SK-N-SH (cell line): ENCODE results near the gene NRDE2. TPM values are rescaled to one million over a fixed set of nuclear protein-coding genes. Genes with fewer than 3 reads are reported as not detected.

Experiments
- CTCF ChIA-PET: fragments of 300-600, 350-600 bp; formaldehyde crosslinking; extraction: SDS; loops from one replicate; lab custom pipeline; 2021; lab: Yijun Ruan, JAX
- POLR2A ChIA-PET: fragments of 350-600 bp; sonication (Branson Sonifier 250); formaldehyde crosslinking; extraction: SDS; loops from one replicate; lab custom pipeline; 2020; ENCODE audit warnings: antibody characterized with exemption, inconsistent platforms; lab: Yijun Ruan, JAX
- DNase-seq: peaks from one replicate; pipeline ENCODE4 v3.0.0; 2012
- H2AFZ ChIP-seq: fragments of 200-600 bp; sonication (generic); 2 replicates; pipeline ENCODE4 v1.8.1; 2016; ENCODE audit warnings: antibody characterized with exemption, mild to moderate bottlenecking, low read depth
- H3F3A ChIP-seq: fragments of 200-600 bp; sonication (generic); replicated peaks from 2 replicates; pipeline ENCODE3; 2016; ENCODE audit warnings: antibody characterized with exemption, mild to moderate bottlenecking; ENCODE audit not compliant: insufficient read depth
- H3K27ac ChIP-seq, 2 experiments: fragments of 200-500 bp in 1 of 2; fragments of 200-600 bp in 1 of 2; sonication (Bioruptor generic) in 1 of 2; sonication (generic), shearing (Covaris generic) in 1 of 2; 2 replicates each; pipeline versions ENCODE4 v1.5.1 to v1.6.1; 2014 to 2016; ENCODE audit warnings: low read depth in 2 of 2, inconsistent platforms in 1 of 2, low read length in 1 of 2, mild to moderate bottlenecking in 1 of 2, mixed read lengths in 1 of 2
- H3K27me3 ChIP-seq: fragments of 200-600 bp; sonication (generic), shearing (Covaris generic); 2 replicates; pipeline ENCODE4 v1.6.1; 2016; ENCODE audit warnings: mixed run types; ENCODE audit not compliant: insufficient read depth
- H3K36me3 ChIP-seq, 2 experiments: fragments of 200-500 bp in 1 of 2; fragments of 200-600 bp in 1 of 2; sonication (Bioruptor generic) in 1 of 2; sonication (generic) in 1 of 2; replicated peaks in 1 of 2; 2 replicates each; pipeline versions ENCODE3 to v1.5.1; 2014 to 2016; ENCODE audit warnings: low read length in 1 of 2, mild to moderate bottlenecking in 1 of 2; ENCODE audit not compliant: insufficient read depth in 2 of 2, control insufficient read depth in 1 of 2
- H3K4me1 ChIP-seq, 2 experiments: fragments of 200-500 bp in 1 of 2; fragments of 200-600 bp in 1 of 2; sonication (Bioruptor generic) in 1 of 2; sonication (generic), shearing (Covaris generic) in 1 of 2; 2 replicates each; pipeline versions ENCODE4 v1.5.1 to v1.6.1; 2014 to 2016; ENCODE audit warnings: low read depth in 1 of 2, low read length in 1 of 2, mixed run types in 1 of 2; ENCODE audit not compliant: insufficient read depth in 2 of 2, control insufficient read depth in 1 of 2
- H3K4me2 ChIP-seq: fragments of 200-600 bp; sonication (generic), shearing (Covaris generic); 2 replicates; pipeline ENCODE4 v1.6.1; 2017; ENCODE audit warnings: mixed run types
- H3K4me3 ChIP-seq, 2 experiments: fragments of 200-500 bp in 1 of 2; fragments of 200-600 bp in 1 of 2; sonication (Bioruptor generic) in 1 of 2; sonication (generic), shearing (Covaris generic) in 1 of 2; 2 replicates each; pipeline versions ENCODE4 v1.5.1 to v1.8.1; 2014 to 2016; ENCODE audit warnings: low read depth in 2 of 2, inconsistent platforms in 1 of 2, low read length in 1 of 2, mild to moderate bottlenecking in 1 of 2, mixed read lengths in 1 of 2, moderate library complexity in 1 of 2
- H3K79me2 ChIP-seq: fragments of 200-600 bp; sonication (generic); 2 replicates; pipeline ENCODE4 v1.8.1; 2017; ENCODE audit warnings: mild to moderate bottlenecking; ENCODE audit not compliant: insufficient read depth
- H3K9ac ChIP-seq: fragments of 200-600 bp; sonication (generic); 2 replicates; pipeline ENCODE4 v1.6.1; 2017; ENCODE audit warnings: mixed run types
- H3K9me2 ChIP-seq: fragments of 200-600 bp; sonication (generic); 2 replicates; pipeline ENCODE4 v1.6.1; 2017; ENCODE audit warnings: mixed run types
- H3K9me3 ChIP-seq: fragments of 200-600 bp; sonication (generic); 2 replicates; pipeline ENCODE4 v1.6.1; 2017; ENCODE audit warnings: mixed run types, mild to moderate bottlenecking, moderate library complexity
- H4K20me1 ChIP-seq: fragments of 200-600 bp; sonication (generic); 2 replicates; pipeline ENCODE4 v1.6.1; 2017; ENCODE audit warnings: mild to moderate bottlenecking, mixed run types; ENCODE audit not compliant: insufficient read depth
- GATA2 ChIP-seq: sonication (generic); formaldehyde crosslinking; IDR thresholded peaks from 2 replicates; pipeline ENCODE4 v1.5.0; 2020; ENCODE audit warnings: mild to moderate bottlenecking, missing genetic modification reagents
- MEF2A ChIP-seq: IDR thresholded peaks from 2 replicates; pipeline ENCODE4 v1.4.0; 2012; ENCODE audit warnings: low read depth, borderline replicate concordance
- MXI1 ChIP-seq: IDR thresholded peaks from 2 replicates; pipeline ENCODE4 v1.6.1; 2012; ENCODE audit warnings: mild to moderate bottlenecking, low read depth, low read length, improper control_type of control experiment
- NFIC ChIP-seq: IDR thresholded peaks from 2 replicates; pipeline ENCODE4 v1.4.0; 2012; ENCODE audit warnings: borderline replicate concordance
- NRF1 ChIP-seq: IDR thresholded peaks from 2 replicates; pipeline ENCODE4 v1.6.1; 2012; ENCODE audit warnings: low read depth, mild to moderate bottlenecking, low read length
- POLR2AphosphoS5 ChIP-seq: IDR thresholded peaks from 2 replicates; pipeline ENCODE4 v1.6.1; 2012; ENCODE audit warnings: low read depth, low read length
- RAD21 ChIP-seq: IDR thresholded peaks from 2 replicates; pipeline ENCODE4 v1.6.1; 2012; ENCODE audit warnings: mild to moderate bottlenecking, low read length
- RCOR1 ChIP-seq: fragments of 150-350 bp; IDR thresholded peaks from 2 replicates; pipeline ENCODE4 v1.6.1; 2017; ENCODE audit warnings: antibody characterized with exemption, low read length
- RFX5 ChIP-seq: IDR thresholded peaks from 2 replicates; pipeline ENCODE4 v1.6.1; 2012; ENCODE audit warnings: mild to moderate bottlenecking, improper control_type of control experiment, low read length
- RXRA ChIP-seq: IDR thresholded peaks from 2 replicates; pipeline ENCODE4 v1.4.0; 2012; ENCODE audit warnings: low read depth, mild to moderate bottlenecking, borderline replicate concordance
- SMC3 ChIP-seq: IDR thresholded peaks from 2 replicates; pipeline ENCODE4 v1.6.1; 2012; ENCODE audit warnings: low read depth, low read length, improper control_type of control experiment
- TCF12 ChIP-seq: IDR thresholded peaks from 2 replicates; pipeline ENCODE4 v1.4.0; 2012
- TEAD4 ChIP-seq: IDR thresholded peaks from 2 replicates; pipeline ENCODE4 v1.4.0; 2012; ENCODE audit warnings: mild to moderate bottlenecking, borderline replicate concordance; ENCODE audit not compliant: insufficient read depth
- YY1 ChIP-seq: IDR thresholded peaks from 2 replicates; pipeline ENCODE4 v1.4.0; 2012; ENCODE audit warnings: low read depth, mild to moderate bottlenecking
- WGBS: methylation state at CpG from one replicate; pipeline ENCODE4 v1.1.6; 2017; ENCODE audit warnings: low lambda C conversion rate; 5-methylcytosine and 5-hydroxymethylcytosine counted together
- polyA plus RNA-seq, 3 experiments: library from polyadenylated mRNA; depleted of rRNA; stranded (reverse); fragments of >200 nt; gene quantifications; 2 replicates each; pipeline ENCODE4 v1.2.3, GENCODE V29; 2012
- TF ChIP-seq, protein P1 (sequence below): fragments of 150-350 bp; IDR thresholded peaks from 2 replicates; pipeline ENCODE4 v1.6.1; 2016; ENCODE audit warnings: mild to moderate bottlenecking, low read depth, low read length
- TF ChIP-seq, protein P2 (sequence below): IDR thresholded peaks from 2 replicates; pipeline ENCODE4 v1.4.0; 2012; ENCODE audit warnings: low read depth
- TF ChIP-seq, protein P3 (sequence below): IDR thresholded peaks from 2 replicates; pipeline ENCODE4 v1.4.0; 2012; ENCODE audit warnings: low read depth, borderline replicate concordance
- TF ChIP-seq, protein P4 (sequence below): fragments of 200-600 bp; sonication (generic); IDR thresholded peaks from 2 replicates; pipeline ENCODE4 v1.6.1; 2017; ENCODE audit warnings: antibody characterized with exemption, mild to moderate bottlenecking, moderate library complexity
- TF ChIP-seq, protein P5 (sequence below): fragments of 150-350 bp; IDR thresholded peaks from 2 replicates; pipeline ENCODE4 v1.6.1; 2017; ENCODE audit warnings: antibody characterized with exemption, low read length, low read depth, borderline replicate concordance
- TF ChIP-seq, protein P6 (sequence below): IDR thresholded peaks from 2 replicates; pipeline ENCODE4 v1.4.0; 2012; ENCODE audit warnings: low read depth, borderline replicate concordance

NRDE2 gene
- polyA plus RNA-seq, 1 of the 3 experiments (the other 2 are of a cell fraction), result 11.3 TPM

DNA sequence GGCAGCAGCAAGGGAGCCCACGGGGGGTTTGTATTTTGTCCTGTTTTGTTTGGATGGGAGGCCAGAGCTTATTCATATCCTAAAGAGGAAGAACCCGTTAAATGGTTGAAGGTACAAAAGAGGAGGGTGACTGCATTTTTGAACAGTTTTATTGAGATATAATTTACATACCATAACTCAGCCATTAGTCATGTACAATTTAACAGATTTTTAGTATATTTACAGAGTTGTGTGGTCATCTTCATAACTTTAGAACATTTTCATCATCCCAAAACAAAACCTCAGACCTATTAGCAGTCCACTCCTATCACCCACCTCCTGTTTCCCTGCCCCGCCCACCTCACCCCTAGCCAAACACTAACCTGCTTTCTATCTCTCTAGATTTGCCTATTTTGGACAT is 12.6 kb downstream of the NRDE2 start:
- CTCF ChIA-PET, result interaction anchor here (1.0 to 2.0 kb wide), 3 partner anchors 18 to 378 kb away, joined by 3 to 4 read pairs (median 3); no protein-coding TSS in a partner anchor
- no peak for DNase-seq

DNA sequence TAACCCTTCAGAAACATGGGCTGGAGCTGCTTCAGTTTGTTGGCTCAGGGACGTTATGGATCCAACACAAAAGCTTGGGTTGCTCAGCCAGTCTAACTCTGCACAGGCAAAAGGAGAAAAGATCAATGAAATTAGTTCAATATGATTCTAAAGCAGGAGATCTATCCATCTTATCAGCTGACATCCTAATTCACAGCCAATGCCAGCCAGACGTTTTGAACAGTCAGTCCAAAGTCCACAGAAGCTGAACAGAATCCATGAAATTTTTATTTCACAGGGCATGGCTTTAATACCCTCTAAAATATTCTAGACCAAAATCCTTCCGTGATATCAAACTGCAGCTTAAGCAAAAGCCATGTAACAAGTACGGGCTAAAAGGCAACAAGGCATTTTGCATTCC is 13.7 kb downstream of the NRDE2 start:
- Histone ChIP-seq H4K20me1 (no peaks in the 10 kb centered on the region; the same call in 1 of the 2 replicates), H3K4me3 (no peak overlapping the region), H2AFZ (no peak overlapping the region), H3K4me1 (no peaks in the 10 kb centered on the region), H3K4me2 (no peak overlapping the region), H3K79me2 (peaks cover 25% of the 10 kb centered on the region; the same call in 1 of the 2 replicates), H3K27me3 (no peaks in the 10 kb centered on the region), H3K27ac (no peak overlapping the region), H3F3A (no peaks in the 10 kb centered on the region), H3K9ac (no peak overlapping the region), H3K9me3 (no peaks in the 10 kb centered on the region), H3K36me3 (peaks cover 33 to 39% of the 10 kb centered on the region in 2 experiments), H3K9me2 (no peaks in the 10 kb centered on the region)
- ChIA-PET CTCF (interaction anchor here (1.2 to 1.8 kb wide), 2 partner anchors 16 to 50 kb away, joined by 3 to 7 read pairs; no protein-coding TSS in a partner anchor), POLR2A (interaction anchor here (0.5 kb wide), 1 partner anchor 68 kb away, joined by 4 read pairs; no protein-coding TSS in a partner anchor)
- DNase-seq, result no peak
- TF ChIP-seq NRF1 (no peak), POLR2AphosphoS5 (no peak), RXRA (no peak), NFIC (no peak), TEAD4 (no peak), TCF12 (no peak), MEF2A (no peak), RAD21 (no peak), RFX5 (no peak), MXI1 (no peak), SMC3 (no peak), GATA2 (CRISPR knock-in tag) (no peak)
- TF ChIP-seq, protein P1, sequence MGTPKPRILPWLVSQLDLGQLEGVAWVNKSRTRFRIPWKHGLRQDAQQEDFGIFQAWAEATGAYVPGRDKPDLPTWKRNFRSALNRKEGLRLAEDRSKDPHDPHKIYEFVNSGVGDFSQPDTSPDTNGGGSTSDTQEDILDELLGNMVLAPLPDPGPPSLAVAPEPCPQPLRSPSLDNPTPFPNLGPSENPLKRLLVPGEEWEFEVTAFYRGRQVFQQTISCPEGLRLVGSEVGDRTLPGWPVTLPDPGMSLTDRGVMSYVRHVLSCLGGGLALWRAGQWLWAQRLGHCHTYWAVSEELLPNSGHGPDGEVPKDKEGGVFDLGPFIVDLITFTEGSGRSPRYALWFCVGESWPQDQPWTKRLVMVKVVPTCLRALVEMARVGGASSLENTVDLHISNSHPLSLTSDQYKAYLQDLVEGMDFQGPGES, result no peak
- TF ChIP-seq, protein P2, sequence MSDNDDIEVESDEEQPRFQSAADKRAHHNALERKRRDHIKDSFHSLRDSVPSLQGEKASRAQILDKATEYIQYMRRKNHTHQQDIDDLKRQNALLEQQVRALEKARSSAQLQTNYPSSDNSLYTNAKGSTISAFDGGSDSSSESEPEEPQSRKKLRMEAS, result no peak
- TF ChIP-seq, protein P3, sequence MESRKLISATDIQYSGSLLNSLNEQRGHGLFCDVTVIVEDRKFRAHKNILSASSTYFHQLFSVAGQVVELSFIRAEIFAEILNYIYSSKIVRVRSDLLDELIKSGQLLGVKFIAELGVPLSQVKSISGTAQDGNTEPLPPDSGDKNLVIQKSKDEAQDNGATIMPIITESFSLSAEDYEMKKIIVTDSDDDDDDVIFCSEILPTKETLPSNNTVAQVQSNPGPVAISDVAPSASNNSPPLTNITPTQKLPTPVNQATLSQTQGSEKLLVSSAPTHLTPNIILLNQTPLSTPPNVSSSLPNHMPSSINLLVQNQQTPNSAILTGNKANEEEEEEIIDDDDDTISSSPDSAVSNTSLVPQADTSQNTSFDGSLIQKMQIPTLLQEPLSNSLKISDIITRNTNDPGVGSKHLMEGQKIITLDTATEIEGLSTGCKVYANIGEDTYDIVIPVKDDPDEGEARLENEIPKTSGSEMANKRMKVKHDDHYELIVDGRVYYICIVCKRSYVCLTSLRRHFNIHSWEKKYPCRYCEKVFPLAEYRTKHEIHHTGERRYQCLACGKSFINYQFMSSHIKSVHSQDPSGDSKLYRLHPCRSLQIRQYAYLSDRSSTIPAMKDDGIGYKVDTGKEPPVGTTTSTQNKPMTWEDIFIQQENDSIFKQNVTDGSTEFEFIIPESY, result no peak
- TF ChIP-seq, protein P4, sequence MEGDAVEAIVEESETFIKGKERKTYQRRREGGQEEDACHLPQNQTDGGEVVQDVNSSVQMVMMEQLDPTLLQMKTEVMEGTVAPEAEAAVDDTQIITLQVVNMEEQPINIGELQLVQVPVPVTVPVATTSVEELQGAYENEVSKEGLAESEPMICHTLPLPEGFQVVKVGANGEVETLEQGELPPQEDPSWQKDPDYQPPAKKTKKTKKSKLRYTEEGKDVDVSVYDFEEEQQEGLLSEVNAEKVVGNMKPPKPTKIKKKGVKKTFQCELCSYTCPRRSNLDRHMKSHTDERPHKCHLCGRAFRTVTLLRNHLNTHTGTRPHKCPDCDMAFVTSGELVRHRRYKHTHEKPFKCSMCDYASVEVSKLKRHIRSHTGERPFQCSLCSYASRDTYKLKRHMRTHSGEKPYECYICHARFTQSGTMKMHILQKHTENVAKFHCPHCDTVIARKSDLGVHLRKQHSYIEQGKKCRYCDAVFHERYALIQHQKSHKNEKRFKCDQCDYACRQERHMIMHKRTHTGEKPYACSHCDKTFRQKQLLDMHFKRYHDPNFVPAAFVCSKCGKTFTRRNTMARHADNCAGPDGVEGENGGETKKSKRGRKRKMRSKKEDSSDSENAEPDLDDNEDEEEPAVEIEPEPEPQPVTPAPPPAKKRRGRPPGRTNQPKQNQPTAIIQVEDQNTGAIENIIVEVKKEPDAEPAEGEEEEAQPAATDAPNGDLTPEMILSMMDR, result no peak
- TF ChIP-seq, protein P5, sequence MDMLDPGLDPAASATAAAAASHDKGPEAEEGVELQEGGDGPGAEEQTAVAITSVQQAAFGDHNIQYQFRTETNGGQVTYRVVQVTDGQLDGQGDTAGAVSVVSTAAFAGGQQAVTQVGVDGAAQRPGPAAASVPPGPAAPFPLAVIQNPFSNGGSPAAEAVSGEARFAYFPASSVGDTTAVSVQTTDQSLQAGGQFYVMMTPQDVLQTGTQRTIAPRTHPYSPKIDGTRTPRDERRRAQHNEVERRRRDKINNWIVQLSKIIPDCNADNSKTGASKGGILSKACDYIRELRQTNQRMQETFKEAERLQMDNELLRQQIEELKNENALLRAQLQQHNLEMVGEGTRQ, result no peak
- TF ChIP-seq, protein P6, sequence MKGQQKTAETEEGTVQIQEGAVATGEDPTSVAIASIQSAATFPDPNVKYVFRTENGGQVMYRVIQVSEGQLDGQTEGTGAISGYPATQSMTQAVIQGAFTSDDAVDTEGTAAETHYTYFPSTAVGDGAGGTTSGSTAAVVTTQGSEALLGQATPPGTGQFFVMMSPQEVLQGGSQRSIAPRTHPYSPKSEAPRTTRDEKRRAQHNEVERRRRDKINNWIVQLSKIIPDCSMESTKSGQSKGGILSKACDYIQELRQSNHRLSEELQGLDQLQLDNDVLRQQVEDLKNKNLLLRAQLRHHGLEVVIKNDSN, result no peak
- WGBS, result 88% methylated on average over 4 of the region's 4 CpGs

More for the DNA sequence above, 12.6 kb downstream of the NRDE2 start:
- TF ChIP-seq RFX5 (no peak), YY1 (no peak), MEF2A (no peak), RCOR1 (no peak), TEAD4 (no peak), RAD21 (no peak), GATA2 (CRISPR knock-in tag) (no peak), NFIC (no peak)
- Histone ChIP-seq H3K9me2 (no peaks in the 10 kb centered on the region), H3K79me2 (peaks cover 33% of the 10 kb centered on the region), H2AFZ (no peak overlapping the region), H3K4me1 (no peaks in the 10 kb centered on the region), H3K27me3 (no peaks in the 10 kb centered on the region), H3K4me3 (no peak overlapping the region), H4K20me1 (no peaks in the 10 kb centered on the region; the same call in 1 of the 2 replicates), H3F3A (no peaks in the 10 kb centered on the region), H3K27ac (no peak overlapping the region), H3K4me2 (no peak overlapping the region), H3K36me3 (peaks cover 23 to 28% of the 10 kb centered on the region in 2 experiments), H3K9ac (no peak overlapping the region), H3K9me3 (no peaks in the 10 kb centered on the region)
- POLR2A ChIA-PET, result no interaction called here
- WGBS, result 94% methylated on average over 3 of the region's 3 CpGs
